GM20431 (cell line): ENCODE results near the gene INKA2.

Source experiments
- in situ Hi-C: fragments of 300-500 bp; cut with MseI, MboI; formaldehyde crosslinking; loops from one replicate; pipeline ENCODE4 v1.15.0; 2020; ENCODE audit warnings: low sequenced_read_pairs; ENCODE audit not compliant: unreplicated experiment

The INKA2 gene

DNA sequence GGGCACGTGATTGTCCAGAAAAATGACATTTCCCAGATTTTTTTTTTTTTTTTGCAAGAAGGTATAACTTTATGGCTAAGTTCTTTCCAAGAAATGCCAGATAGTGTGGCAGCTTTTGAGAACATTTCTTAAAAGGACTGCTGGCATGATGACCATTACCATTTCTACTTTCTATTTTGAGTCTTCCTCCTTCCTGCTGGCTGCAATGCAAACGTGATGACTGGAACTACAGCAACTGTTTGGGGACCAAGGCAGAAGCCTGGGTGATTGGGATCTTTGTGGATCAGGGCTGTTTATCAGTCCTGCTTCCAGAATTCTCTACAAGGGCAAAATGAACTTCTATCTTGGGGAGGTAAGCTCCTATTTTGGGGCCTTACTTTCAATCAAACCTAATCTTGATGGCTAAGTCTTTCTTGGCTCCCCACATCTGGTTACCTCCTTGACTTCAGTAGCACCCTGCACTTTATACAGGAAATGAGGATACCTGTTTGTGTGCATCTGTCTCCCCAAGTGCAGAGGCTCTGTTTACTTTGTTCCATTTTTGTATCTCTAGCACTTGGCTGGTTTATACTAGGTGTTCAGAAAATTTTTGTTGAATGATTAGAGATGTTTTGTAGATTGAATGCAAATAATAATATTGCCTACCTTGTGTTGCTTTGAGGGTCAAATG, 12.8 kb upstream of the INKA2 start:
- in situ Hi-C loops, result no loop called here

DNA sequence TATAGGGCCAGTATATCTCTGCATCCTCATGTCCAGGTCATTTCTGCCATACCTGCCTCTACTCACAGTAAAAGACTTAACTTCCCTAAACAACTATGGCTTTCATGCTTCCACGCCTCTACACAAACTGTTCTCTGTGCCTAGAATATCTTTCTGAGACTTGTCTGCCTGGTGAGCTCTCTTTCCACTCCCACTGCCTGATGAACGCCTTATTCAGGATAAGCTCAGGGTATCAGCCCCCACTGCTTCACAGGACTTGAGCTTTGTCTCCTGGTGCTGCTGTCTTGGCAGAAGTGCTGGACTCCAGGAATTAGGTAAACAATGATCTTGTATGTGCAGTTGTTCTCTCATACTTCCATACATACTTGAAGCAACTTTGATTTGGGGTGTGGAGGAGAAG, 11.7 kb upstream of the INKA2 start:
- in situ Hi-C loops, result no loop called here

DNA sequence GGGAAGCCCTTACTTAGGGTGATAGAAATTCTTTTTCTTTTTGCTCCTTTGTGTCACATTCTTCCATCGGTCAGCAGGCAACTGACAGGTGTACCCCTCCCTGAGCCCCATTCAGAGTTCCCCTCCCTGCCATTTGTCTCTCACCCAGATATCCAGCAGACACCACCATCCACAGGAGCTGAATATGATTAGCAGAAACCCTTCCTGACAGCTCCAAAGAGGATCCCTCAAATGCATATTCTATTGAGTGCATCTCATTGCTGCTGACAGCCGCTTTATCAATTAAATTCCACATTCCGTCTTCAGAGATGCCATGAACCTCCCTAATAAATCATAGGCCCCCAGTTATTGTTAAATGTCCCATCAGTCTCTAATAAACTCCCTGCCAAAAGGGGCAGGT, 10.4 kb upstream of the INKA2 start:
- in situ Hi-C loops, result loop anchor here (10.0 kb wide), 1 partner anchor 255 kb away; no protein-coding TSS in a partner anchor

DNA sequence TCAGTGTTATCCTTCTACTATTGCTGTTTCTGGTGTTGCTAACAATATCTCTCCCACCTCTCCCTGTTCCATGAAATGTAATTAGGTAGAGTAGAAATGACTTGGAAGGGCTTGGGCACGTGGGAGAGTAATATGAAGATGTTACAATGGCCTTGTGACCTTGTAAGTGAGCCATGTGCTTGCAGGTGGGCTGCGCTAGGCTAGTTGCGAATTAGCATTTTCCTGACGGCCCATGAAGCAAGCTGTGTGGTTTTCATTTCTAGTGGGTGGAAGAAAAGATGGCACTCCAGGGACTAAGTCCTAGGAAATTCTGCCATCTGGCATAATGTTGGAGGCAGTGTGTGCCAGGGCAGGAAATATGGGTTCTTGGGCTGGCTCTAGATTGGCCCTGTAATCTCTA, 8.8 kb upstream of the INKA2 start:
- in situ Hi-C loops, result loop anchor here (10.0 kb wide), 1 partner anchor 253 kb away; no protein-coding TSS in a partner anchor

DNA sequence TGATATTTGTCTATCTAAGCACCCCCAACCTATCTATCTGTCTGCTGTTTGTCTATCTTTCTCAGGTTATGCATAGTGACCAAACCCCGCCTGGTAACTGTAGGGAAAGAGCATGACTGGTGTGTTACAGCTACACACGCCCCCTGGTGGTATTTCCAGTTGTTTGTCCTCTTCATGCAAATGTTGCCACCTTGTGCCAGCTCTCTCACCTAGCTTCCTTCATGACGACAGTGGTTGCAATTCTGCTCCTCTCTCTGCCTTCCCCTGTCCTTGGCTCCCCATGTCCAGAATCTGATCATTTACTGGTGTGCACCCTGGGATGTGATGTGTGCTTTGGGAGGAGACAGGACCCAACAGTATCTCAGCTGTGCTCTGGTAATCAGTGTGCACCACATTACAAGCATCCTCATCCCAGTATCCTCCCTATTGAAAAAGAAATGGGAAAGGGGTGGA, 8.1 kb upstream of the INKA2 start:
- in situ Hi-C loops, result loop anchor here (10.0 kb wide), 1 partner anchor 253 kb away; no protein-coding TSS in a partner anchor

DNA sequence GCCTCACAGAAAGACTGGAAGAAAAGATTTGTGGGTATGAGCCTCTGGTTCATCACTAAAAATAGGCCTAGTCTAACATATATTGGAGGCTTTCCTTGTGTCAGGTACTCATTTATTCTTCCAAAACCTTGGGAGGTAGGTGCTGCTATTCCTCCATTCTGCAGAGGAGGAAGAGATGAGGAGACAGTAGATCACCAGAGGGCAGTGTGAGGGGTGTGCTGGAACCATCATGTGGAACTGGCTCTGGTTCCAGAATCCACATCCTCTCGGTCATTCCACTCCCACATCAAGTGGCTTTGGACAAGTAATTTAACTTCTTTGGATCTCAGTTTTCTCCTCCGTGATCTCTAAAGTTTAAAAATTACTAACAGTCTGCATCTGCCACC, 7.4 kb upstream of the INKA2 start:
- in situ Hi-C loops, result loop anchor here (10.0 kb wide), 1 partner anchor 252 kb away; no protein-coding TSS in a partner anchor

DNA sequence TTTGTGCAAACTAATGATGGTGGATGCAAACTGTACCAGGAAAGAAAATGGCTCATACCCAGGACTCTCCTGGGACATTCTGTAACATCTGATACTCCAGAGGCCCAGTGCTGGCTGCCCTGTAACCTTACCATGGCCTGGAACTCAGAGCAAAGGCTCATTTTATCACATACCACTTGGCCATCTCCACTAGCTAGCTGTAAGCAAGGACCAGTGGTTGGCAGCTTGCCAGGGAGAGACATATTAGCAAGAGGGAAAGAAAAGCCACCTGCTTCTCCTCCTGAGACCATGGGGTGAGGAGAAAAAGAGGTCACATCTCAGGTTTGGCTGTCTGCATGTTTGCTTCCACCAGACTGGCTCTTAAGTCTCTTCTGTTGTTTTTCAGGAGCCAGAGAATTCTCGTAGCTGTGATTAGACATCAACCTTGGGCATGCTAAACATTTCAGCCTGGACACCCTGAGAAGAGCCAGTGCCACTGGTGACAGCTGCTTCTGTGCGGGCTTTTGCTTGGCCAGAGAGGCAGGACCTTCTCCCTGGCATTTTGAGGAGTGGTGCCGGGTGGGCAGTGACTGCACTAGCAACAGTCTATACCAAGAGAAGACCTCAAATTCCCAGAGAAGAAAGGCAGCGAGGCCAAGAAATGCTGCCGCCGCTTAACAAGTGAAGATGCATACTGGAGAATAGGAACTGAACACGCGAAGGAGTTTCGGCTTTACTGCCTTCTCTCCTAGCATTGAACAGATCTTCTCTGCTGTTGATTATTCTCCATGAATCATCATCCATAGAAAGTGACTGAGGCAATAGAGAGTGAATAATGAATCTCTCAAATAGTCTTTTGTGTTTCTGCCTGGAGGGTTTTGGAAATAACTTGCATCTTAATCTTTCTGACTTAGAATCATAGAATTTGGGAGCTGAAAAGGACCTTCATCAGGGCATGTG, 6.7 kb upstream of the INKA2 start:
- in situ Hi-C loops, result loop anchor here (10.0 kb wide), 1 partner anchor 251 kb away; no protein-coding TSS in a partner anchor

DNA sequence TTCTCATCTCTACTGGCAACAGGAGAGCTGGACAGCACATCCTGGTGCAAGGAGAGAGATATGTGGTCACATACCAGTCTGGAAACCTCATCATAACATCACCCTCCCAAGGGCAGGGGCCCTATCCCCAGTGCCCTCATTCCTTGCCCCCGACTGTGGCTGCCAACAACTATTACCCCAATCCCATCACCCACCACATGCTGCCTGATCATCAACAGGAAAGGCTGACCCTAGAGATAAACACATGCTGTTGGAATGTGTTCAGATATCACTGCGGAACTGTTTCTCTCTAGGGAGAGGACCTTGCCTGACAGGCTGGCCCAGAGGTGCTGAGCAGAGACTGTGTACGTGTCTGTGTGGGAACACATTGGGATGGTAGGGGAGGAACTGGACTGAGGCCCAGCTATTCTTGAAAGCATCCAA, 4.5 kb upstream of the INKA2 start:
- in situ Hi-C loops, result loop anchor here (10.0 kb wide), 1 partner anchor 249 kb away; no protein-coding TSS in a partner anchor

DNA sequence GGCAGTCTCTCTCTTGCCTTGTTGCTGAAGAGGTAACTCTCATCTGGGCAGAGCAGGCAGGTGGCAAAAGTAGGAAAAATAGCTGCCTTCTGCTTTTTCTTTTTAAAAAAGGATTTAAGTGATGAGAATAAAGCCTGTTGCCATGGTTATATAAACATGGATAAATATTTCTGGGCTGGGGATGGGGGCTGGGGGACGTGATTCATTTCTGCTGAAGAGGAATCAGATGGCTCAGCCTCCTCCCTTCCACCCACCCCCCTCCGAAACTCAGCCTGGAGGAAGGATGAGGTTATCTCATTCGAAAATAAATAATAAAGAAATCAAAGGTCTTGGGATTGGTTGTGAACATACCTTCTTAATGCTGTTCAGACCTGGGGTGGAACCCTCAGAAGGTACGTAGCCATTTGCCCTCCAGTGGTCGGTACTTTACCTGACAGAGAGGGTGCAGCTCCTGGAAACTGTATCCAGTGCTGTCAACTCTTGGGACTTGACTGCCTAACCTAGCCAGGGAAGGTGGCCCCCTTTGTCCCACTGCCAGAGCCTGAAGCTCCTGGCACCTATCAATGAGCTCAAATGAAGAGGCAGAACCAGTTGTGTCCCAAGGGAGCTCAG, 3.8 kb upstream of the INKA2 start:
- in situ Hi-C loops, result loop anchor here (10.0 kb wide), 1 partner anchor 248 kb away; no protein-coding TSS in a partner anchor

DNA sequence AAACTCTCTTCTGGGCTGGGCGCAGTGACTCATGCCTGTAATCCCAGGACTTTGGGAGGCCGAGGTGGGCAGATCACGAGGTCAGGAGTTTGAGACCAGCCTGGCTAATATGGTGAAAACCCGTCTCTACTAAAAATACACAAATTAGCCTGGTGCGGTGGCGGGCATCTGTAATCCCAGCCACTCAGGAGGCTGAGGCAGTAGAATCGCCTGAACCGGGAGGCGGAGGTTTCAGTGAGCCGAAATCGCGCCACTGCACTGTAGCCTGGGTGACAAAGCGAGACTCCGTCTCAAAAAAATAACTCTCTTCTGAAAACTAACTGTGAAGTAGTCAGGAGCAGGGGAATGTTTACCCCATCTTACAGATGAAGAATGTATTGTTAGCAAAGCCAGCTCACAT, 3.1 kb upstream of the INKA2 start:
- in situ Hi-C loops, result loop anchor here (10.0 kb wide), 1 partner anchor 247 kb away; no protein-coding TSS in a partner anchor

DNA sequence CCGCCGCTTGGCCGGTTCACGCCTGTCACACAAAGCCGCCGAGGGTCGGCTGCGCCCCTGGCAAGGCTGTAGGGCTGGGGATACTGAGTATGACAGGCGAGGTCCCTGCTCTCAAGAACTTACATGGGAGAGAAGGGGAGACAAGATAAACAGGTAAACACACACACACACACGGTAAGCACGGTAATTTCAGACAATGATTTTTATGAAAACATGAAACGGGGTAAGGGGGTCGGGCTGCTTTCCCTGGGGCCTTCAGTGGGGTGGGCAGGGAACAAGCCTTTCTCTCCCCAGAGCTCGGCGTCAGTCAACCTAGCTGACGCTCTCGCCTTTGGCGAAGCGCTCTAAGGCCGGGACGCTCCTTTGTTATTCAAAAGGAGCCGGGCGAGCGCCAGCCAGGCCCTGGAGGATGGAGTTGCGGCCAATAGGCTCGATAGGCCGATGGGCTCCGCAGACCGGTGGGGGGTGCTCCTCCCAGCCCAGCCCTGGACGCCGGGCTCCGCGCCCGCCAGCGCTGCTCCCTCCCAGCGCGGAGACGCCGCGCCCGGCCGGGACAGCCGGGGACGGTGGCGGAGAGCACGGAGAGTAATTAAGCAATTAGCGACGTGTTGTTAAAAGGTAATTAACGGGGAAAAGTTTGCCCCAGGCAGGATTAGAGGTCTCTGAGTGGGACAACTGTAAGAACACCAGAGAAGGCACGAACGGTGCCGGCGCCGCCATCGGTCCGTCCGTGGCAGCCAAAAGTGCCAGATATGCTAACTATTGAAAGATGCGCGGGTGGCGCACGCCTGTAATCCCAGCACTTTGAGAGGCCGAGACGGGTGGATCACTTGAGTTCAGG, 950 bp upstream of the INKA2 start:
- in situ Hi-C loops, result loop anchor here (10.0 kb wide), 1 partner anchor 245 kb away; no protein-coding TSS in a partner anchor

DNA sequence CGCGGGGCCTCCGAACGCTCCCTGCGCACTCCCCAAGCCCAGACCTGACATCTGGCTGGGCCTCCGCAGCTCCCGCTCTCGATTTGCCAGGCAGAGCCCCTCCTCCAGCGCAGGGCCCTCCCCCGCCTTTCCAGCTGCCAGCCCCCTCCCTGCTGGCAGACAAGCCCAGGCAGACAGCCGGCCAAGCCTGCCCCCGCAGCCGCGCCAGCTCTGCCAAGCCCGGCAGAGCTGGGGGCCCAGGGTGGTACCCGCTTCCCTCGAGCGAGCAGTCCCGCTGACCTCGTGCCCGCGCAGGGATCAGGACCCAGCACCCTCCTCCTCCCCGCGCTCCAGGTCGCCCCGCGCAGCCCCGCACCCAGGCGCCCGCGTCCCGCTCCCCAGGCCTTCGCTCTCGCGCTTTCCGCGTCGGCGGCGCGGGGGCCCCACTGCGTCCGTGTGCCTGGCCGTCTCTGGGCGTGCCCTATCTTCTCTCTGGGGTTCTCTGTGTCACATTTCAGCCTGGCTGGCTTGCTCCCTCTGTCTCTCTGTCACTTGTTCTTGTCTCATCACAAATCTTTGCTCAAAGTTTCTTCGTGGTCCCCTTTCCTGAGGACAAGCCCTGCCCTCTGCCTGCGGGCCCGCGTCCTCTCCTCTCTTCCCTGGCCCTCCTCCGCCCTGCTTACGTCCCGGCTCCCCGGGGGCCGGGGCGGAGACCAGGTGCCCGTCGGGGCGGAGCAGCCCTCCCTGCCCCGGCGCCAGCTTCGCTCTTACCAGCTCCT, 580 bp downstream of the INKA2 start:
- in situ Hi-C loops, result no loop called here

DNA sequence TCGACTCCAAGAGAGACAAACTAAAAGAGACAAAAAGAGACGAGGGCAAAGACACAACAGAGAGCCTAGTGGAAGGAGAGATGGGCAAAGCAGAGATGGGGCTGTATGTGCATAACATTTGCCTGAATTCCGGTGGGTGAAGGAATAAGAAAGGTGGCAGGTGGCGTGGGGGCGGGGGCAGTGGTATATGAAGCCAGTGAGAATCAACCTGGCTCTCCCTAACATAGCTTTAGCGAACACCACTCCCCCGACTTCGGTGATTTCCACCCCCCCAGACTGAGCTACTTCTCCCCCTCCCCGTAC, 1.1 kb downstream of the INKA2 start:
- in situ Hi-C loops, result no loop called here

DNA sequence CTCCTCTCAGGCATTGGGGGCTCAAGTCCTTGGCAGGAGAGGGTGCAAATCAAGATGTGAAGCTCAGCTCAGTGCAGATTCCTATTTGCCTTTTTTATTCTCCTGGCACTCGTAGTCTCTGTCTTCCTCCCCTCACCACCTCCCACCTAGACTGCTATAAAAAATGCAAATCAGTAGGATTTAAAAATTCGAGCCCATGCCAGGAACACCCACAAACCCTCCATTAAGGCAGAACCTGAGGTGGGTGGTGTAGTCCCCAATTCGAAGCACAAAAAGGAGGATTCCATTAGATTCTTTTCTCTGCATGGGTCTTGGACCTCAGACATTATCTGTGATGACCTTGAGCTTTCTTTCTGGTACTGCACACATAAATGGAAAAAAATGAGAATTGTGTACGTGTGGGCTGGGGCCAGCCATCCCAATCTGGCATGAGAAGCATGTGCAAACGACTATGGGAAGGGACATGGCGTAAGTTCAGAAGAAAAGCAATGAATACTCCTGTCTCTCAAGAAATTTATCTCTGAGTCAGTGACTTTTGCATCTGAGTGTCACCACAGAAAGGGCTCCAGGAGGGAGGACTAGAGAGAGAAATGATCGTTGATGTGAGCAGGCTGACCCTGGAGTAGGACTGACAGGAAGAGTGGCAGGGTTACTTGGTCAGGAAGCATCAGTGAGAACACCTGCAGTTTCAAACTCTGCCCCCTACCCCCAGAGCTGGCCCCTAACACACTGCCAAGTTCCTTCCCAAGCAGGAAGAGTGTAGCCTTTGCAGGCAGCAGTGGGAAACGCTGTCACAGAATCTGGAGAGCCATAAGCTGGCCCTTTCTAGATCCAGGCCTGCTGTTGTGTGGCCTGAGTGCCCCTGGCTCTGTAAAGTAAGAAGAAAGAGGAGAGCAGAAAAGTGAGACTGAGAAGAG, 1.7 kb downstream of the INKA2 start:
- in situ Hi-C loops, result no loop called here

DNA sequence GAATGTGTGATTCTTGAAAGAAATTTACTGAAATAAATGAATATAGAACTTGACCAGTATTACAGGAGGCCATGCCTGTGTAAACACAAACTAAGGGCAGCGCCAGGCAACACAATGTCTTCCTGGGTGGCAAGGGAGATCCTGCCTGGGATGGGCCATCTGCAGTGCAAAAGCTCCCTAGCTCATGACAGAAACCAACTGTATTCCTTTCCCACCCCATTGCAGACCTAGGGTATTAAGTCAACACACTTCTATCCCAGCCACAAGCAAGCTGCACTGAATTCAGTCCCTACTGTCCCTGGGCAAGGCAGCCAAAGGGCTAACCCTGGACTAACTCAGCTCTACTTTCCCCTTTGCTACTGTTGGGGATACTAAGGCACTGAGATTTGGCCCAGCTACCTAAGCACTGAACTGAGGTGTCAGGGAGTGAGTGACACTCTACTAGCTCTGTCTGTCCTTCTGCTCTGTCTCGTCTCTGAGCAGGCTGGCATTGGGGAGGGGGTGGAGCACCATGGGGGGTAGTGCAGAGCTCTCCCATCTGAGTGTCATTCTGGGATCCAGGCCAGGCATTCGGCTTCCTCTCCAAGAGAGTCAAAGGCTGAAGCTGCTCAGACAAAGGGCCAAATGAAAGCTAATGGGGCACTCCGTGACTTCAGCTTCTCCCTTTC, 2.5 kb downstream of the INKA2 start:
- in situ Hi-C loops, result no loop called here

DNA sequence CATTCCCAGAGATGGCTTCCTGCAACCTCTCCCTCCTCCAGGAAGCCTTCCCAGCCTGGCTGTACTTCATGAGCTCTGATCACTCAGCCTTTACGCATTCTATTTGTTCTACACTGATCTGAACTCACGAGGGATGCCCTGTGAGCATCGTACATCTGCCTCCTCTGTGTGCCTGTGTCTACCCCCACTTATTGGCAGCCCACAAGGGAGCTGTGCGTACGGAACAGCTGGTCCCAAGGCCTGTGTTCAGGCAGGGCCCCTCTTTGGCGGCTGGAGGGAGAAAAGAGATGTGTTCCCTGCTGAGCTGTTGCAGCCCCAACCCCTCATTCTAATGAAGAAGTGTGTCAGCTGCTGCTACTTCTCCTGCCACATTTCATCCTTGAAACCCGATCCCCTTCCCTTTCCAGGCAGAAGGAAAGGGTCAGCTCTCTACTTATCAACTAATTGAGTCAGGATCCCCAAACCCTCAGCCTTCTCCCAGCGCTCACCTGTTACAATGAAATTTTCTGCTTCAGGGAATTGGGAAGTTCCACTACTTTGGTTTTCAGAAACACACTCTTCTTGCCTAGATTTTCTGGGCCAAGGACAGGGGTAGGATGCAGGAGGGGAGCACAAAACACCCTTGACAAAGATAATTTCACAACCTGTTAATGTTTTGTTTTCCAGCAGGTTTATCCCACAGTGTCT, 3.2 kb downstream of the INKA2 start:
- in situ Hi-C loops, result no loop called here

DNA sequence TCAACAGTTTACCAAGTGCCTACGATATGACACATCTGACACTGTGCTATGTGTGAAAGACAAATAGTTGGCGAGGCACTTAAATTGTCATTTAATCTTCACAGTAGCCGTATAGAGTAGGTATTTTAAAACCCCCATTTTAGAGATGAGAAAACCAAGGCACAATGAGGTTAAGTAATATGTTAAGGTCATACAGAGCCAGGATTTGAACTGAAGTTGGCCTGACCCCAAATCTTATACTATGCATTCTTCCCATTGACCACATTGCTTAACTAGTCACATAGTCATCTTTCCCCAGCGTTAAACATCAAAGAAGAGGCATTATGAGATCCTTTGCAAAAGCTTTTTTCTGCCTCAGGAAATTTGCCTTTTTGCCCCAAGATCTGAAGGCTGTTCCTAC, 3.9 kb downstream of the INKA2 start:
- in situ Hi-C loops, result no loop called here
